Renal cortical epithelial cell (primary cell): ENCODE results near the gene GARRE1. TPM values are rescaled to one million over a fixed set of nuclear protein-coding genes. Genes with fewer than 3 reads are reported as not detected.
"Not testable (repeated sequence)": the region's sequence is repeated elsewhere in the genome, so short reads cannot be mapped to it uniquely, and the experiment has no call there.

Source experiments
- DNase-seq: peaks from one replicate; pipeline ENCODE4 v3.0.0-alpha.2; 2011; ENCODE audit warnings: low read depth
- total RNA-seq: library from RNA; depleted of rRNA; stranded (reverse); fragments of >200 nt; gene quantifications from 2 replicates; pipeline ENCODE4 v1.2.3, GENCODE V29; 2014

GARRE1 gene
- total RNA-seq, 1 donor from 2014 or later, result 19.7 TPM

DNA sequence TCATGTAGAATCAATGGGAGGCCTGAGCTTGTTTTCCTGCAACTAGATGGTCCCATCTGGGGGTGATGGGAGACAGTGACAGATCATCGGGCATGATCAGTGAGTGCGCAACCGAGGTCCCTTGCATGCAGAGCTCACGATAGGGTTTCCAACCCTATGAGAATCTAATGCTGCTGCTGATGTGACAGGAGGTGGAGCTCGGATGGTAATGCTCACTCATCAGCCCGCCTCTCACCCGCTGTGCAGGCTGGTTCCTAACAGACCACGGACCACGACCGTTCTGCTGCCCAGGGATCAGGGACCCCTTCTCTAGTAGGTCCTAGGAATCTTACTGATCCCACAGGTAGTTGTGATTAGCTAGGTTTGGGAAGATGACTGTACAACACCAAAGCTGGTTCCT lies 23.5 kb upstream of the GARRE1 start:
- no peak for DNase-seq

DNA sequence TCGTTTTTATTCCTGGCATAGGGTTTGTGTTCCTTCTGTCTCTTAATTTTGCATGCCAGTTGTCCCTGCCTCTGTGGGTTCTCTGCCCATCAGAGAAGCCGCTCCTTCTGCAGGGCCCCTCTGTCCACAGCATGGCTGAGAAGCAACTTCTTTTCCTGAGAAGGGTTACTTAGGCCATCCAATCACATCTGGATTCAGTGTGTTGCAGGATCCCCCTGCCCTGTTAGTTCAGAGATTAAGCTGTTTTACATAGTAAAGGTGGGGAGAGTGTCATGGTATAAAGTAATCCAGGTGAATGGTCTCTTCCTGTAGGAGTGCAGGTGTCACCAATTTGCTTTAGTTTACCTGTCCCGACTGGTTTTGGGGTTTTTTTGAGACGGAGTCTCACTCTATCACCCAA lies 22.9 kb upstream of the GARRE1 start:
- DNase-seq, result no peak

DNA sequence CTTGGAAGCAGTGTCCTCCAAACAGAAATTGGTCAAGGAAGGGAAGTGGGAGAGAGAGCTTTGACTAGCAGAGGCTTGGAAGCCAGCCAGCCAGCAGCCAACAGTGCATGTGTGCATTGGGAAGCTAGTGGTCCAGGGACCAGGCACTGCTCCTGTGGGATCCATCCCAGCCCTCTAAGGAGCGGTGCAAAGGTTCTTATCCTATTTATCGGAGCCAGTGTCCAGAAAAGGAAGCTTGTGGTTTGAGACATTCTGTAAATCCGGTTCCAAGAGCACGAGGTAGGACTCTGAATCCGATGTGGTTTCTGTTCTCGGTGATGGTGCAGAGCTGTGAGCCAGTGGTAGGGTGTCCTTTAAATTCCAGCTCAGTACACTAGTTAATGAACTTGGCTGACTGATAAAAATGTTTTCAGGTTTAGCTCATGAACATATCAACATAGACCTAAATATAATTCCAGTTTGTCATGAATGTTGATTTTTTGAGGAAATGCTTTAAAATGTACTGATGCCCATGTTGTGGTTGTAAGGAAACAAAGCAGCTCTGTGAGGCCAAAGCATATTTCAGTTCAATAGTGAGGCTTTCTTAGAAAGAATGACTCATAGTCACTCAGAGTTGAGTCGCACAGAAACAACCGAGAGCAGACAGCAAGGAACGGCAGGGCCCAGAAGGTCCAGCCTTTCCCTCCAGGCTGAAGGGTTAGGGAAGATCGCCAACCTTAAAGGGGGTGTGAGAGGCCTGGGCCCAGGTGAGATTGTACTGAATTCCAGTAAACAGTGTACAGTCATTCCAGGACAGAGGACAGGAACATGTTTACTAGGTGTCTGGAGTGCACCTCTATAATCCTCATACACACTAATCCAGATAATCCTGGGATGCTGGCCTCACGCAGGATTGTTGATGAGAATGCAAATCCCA lies 21.5 kb upstream of the GARRE1 start:
- DNase-seq, result peak; percentile 95

DNA sequence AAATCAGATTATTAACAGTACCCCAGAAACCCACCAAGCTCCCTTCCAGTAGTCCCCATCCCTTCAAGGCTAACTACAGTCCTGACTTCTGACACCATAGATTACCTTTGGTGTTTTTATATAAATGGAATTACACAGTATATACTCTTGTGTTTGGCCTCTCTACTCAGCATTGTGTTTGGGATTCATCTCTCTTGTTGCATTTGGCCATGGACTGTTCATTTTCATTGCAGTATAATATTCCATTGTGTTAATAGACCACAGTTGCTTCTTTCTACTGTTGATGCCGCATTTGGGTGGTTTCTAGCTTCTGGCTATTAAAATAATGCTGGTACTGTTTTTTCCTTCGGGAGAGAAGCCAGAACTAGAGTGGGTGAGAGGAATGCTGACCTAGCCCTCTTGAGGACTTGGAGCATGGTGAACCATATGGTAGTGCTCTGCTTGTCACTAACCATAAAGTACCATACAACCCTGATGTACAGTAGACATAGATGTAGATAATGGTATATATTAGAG lies 18.9 kb upstream of the GARRE1 start:
- no peak for DNase-seq

DNA sequence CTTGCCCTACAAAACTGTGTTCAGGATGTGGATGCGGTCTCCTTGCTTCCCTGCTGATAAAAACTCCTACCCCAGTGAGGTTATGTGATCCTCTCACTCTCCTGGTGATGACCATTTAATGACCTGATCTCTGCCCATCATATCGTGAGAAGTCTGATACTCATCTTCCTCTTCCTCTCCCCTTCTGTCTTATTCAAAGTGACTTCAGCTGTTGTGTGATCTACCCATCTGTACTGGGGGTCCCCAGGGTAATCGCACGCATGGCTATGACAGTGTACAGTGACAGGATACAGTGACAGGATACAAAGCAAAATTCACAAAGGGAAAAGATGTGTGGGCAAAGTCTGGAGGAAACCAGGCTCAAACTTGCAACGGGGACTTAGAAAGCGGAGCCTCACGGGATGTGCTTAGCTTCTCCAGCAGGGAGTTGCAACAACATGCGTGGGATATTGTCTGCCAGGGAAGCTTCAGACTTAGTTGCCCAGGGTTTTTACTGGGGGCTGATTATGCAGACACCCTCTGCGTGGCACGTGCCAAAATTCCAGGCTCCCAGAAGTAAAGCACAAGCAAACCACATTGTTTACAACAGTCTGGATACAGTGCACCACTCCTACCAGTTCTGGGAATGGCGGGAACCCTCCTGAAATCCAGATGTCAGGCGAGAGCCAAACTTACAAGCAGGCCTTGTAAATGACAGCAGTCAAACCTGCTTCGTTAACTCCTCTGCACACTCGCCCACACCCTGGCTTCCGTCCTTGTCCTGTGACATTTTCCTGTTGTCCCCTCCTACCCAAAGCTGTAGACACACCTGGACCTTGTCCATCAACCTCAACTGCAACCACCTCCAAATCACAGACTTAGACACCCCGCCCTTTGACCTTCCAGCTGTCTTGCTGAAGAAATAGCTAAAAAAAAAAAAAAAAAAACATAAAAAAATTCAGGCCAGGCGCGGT lies 18.0 kb upstream of the GARRE1 start:
- no peak for DNase-seq

DNA sequence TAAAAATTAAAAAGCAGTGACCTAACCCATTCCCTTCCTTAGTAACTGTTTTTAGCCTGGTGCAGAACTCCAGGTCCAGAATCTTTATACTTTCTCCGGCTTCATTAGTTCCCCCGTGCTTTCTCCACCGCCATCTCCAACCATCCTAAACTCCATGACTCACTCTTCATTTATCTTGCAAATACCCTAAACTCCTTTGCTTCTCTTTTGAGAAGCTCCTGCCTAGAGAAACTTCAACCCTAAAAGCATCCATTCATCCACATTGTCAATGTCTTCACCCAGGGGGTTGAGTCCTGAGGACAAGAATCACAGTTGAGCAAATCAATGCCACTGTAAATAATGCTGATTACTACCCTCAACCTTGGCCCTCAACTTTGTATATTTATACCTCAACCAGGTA lies 17.1 kb upstream of the GARRE1 start:
- no peak for DNase-seq

DNA sequence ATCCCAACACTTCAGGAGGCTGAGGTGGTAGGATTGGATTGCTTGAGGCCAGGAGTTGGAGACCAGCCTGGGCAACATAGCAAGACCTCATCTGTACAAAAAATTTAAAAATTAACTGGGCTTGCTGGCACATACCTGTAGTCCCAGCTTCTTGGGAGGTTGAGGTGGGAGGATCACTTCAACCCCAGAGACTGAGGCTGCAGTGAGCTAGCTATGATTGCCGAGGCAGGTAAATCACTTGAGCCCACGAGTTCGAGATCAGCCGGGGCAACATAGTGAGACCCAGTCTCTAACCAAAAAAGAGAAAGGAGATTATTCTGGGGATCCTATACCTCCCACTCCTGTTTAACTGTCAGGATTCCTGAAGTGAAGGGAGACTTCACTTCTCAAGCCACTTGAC lies 16.4 kb upstream of the GARRE1 start:
- DNase-seq, result no peak

DNA sequence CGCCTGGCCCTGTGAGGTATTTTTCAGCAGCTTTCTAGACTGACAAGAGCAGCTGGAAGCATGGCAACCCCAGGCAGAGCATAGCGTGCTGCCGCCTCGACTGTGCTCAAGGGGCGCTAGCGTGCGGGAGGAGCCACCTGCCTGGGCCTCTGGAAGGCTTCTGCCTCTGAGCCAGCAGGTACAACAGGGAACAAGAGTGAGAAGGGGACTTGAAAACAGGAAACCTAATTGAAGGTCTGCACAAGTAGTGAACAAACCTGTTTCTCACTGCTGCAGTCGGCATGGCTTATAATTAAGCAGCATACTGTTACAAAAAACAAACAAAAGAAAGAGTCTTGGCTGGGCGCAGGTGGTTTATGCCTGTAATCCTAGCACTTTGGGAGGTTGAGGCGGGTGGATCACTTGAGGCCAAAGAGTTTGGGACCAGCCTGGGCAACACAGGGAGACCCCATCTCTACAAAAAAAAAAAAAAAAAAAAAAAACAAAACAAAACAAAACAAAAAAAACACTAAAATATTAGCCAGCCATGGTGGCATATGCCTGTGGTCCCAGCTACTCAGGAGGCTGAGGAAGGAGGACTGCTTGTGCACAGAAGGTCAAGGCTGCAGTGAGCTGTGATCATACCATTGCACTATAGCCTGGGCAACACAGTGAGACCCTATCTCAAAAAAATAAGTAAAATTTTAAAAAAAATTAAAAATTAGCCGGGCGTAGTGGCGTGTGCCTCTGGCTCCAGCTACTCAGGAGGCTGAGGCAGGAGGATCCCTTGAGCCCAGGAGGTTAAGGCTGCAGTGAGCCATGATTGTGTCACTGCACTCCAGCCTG lies 12.6 kb upstream of the GARRE1 start:
- DNase-seq, result no peak

DNA sequence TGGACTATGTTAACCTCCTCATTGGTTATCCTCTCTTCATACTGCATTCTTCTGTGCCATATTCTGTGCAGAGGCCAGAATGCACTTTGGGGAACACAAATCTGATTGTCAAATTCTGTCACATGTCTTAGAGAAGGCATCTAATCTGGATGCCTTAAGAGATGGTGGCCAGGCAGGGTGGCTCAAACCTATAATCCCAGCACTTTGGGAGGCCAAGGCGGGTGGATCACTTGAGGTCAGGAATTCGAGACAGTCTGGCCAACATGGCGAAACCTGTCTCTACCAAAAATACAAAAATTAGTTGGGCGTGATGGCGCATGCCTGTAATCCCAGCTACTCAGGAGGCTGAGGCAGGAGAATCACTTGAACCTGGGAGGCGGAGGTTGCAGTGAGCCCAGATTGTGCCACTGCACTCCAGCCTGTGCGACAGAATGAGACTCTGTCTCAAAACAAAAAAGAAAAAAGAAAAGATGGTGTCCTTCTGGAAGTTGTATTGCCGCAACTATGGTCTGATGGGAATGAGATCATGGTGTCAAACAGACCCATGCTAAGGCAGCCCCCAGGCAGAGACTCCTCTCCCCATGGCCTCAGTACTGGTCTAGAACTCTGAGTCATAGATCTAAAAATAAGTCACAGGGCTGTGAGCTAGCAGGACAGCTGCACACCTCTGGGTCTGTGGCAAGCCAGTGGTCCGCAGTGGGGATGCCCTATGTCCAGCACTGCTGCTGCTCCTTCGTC lies 11.0 kb upstream of the GARRE1 start:
- DNase-seq, result peak; percentile 49

DNA sequence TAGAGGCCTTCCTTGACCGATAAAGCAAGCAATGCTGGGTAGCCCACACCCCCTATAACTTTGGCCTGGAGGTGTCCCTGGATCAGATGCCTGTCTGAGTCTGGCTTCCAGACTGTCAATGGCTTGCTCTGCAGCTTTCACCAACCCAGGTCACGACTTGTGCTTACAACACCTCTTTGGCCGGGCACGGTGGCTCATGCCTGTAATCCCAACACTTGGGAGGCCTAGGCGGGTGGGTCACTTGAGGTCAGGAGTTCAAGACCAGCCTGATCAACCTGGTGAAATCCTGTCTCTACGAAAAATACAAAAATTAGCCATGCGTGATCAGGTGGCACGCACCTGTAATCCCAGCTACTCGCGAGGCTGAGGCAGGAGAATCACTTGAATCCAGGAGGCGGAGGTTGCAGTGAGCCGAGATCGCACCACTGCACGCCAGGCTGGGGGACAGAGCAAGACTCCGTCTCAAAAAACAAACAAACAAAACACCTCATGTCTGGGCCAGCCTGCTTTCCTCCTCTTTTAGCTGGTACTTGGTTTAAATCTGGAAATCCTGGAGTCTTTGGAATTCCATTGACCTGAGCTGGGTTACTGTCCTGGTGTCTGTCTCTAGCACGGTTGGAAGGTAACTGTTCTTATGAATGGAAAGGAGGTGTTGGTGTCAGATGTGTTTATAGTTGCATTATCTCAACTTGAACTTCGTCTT lies 10.3 kb upstream of the GARRE1 start:
- no peak for DNase-seq

DNA sequence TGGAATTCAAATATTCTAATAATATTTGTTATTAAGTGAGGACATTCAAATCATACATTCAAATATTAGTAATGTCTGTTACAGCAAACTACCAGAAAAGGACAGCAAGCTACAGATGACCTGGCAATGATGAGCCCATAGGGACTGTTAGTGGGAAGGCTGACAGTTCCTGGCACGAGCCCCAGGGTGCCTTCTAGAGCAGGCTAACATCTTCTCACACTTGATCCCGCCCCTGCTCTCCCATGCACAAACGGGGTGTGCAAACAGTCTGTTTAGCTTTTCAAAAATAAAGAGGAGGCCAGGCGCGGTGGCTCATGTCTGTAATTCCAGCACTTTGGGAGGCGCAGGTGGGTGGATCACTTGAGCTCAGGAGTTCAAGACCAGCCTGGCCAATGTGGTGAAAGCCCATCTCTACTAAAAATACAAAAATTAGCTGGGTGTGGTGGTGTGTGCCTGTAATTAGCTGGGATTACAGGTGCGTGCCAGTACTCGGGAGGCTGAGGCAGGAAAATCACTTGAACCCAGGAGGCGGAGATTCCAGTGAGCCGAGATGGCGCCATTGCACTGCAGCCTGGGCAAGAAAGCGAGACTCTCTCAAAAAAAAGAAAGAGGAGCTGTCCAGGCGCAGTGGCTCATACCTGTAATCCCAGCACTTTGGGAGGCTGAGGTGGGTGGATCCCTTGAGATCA lies 9.6 kb upstream of the GARRE1 start:
- no peak for DNase-seq

DNA sequence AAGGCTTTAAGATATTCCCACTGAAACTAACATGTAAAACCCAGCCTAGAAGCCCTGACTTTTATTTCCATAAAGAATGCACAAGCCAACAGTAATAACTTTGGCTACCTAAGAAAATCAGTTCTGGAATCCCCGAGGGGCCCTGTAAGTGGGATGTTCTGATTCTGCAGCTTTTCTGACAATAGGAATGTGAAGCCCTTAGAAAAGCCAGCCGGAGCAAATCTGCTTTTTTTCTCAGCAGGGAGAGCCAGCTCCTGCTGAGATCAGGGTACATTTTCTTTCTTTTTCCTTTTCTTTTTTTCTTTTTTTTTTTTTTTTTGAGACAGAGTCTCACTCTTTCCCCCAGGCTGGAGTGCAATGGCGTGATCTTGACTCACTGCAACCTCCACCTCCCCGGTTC lies 8.0 kb upstream of the GARRE1 start:
- DNase-seq, result no peak

DNA sequence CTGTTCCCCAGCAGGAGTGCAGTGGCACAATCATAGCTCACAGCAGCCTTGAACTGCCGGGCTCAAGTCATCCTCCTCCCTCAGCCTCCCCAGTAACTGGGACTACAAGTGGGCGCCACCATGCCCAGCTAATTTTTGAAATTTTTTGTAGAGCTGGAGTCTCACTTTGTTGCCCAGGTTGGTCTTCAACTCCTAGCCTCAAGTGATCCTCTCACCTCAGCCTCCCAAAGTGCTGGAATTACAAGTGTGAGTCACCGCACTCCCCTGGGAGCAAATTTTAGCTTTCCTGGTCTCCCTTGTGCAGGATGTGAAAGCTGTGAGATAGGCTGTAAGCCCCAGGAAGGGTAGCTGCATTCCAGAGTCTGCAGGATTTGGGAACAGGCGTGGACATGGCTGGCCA lies 5.4 kb upstream of the GARRE1 start:
- no peak for DNase-seq

DNA sequence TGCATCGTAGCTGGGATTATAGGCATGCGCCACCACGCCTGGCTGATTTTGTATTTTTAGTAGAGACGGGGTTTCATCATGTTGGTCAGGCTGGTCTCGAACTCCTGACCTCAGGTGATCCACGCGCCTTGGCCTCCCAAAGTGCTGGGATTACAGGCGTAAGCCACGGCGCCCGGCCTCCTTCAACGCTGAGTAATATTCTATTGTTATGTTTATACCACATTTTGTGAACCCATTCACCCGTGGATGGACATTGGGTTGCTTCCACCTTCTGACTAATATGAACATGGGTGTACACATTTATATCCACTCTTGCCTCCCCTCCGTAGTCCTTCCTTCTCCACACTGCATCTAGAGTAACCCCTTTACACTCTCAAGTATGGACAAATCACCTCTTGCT lies 1.2 kb upstream of the GARRE1 start:
- not testable (repeated sequence) for DNase-seq

DNA sequence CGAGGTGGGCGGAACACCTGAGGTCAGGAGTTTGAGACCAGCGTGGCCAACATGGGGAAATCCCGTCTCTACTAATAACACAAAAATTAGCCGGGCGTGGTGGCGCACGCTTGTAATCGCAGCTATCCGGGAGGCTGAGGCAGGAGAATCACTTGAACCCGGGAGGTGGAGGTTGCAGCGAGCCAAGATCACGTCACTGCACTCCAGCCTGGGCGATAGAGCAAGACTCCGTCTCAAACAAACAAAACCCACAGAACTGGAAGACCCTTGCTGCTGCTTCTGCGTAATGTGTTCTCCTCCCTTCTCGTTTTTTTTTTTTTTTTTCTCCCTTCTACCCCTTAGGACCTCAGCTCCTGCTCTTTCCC lies 691 bp upstream of the GARRE1 start:
- not testable (repeated sequence) for DNase-seq

DNA sequence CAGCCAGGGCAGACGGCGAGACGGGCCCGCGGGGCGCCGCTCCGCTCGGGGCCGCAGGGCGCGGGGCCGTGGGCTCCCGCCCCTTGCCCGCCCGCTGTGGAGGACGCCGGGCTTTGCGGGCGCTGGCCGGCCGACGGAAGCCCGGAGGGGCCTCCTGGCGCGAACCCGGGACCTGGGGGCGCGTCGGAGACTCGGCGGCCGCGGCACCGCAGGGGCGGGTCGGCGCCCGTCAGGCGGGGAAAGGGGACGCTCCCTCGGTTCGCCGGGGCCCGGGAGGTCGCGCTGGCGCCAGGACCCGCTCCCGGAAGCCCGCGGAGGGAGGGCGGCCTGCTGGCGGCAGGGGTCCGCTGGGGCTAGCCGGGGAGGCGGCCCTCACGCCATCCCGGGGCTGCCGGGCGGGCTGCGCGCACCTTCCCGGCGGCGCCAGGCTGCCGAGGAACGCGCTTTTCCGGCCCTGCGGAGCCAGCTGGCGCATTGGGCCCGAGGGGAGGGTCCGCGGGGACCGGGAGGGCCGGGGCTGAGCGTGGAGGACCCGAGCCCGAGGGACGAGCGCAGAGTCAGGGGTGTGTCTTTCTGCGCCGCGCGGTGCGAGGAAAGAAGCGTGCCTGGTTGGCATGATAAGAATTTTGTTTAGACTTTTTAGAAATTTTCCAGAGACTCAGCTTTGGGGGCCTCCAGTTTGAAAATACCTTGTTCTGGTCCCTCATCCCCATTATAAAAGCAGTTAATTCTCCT lies 511 bp downstream of the GARRE1 start:
- no peak for DNase-seq

DNA sequence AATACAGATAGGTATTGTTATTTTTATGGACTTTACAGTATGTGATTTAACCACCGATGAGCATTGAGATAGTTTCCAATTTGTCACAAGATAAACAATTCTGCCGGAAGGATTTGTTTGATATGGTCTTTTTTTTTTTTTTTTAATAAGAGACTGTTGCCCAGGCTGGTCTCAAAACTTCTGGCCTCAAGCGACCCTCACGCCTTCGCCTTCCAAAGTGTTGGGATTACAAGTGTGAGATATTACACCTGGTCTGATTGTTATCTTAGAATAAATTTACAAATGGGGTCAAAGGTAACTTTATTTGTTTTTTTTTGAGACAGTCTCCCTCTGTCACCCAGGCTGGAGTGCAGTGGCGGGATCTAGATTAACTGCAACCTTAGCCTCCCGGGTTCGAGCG lies 1.2 kb downstream of the GARRE1 start:
- DNase-seq, result no peak

DNA sequence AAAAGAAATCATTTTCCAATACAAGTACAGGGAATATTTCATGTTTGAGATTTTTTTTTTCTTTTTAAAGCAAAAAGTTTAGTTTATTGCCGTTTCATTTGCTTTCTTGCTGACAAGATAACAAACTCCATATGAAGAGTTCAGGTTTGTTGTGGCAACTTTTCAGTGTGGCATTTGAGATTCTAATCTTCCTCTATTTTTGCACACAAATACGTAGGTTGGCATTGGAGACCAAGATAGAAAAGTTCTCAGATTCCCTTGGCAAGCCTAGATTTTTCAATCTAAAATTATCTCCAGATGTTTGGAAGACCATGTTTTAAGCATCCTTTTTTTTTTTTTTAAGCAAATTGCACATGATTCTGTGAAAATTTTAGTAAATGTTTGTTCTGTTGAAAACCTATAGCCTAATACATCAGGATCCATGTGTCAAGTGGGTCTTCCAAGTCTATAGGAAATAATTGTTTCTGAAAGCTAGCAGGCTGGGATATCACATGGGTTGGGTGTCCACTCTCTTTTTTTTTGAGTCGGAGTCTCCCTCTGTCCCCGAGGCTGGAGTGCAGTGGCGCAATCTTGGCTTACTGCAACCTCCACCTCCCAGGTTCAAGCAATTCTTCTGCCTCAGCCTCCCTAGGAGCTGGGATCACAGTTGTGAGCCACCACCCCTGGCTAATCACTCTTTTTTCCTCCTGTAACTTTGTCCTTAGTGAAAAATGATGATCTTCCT lies 2.6 kb downstream of the GARRE1 start:
- no peak for DNase-seq
